GM10847 (cell line): ENCODE data around the gene NEIL3.

Experiments
- POLR2A ChIP-seq: IDR thresholded peaks from 2 replicates; pipeline ENCODE4 v1.6.1; 2011; ENCODE audit not compliant: insufficient read length; ENCODE audit errors: extremely low read depth

The NEIL3 gene

DNA sequence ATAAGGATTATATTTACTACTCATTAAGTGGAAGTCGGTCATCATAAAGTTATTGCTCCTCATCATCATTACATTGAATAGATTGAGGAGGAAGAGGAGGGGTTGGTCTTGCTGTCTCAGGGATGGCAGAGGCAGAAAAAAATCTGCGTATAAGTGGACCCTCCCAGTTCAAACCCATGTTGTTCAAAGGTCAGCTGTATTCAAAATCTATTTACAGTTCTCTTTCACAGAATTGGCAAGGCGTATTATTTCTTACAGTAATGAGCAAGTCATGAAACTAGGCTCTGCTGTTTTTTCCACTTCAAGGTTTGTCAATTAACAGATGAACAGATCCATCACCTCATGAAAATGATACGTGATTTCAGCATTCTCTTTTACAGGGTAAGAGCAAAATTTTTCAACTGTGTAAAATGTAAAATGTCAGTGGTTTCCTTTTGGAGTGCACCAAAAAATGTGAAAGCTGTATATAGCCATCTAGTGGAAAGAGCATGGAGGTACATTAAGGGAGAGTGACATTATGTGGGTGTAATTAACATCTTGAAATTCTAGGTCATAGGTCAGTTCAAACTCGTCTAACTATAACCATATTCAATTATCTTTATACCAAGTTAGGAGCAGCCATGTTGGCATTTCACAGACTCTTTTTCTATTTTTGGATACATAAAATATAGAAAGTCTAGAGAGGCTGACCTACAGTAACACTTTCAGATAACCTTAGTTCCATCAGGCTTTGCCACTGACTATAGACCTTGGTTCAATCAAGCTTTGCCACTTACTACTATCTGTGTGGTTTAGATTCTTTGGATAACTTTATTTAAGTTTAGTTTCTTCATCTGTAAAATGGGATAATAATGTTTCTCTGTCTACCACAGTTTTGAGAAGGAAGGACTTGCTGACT, 30.1 kb downstream of the NEIL3 start:
- TF ChIP-seq POLR2A, result no peak

DNA sequence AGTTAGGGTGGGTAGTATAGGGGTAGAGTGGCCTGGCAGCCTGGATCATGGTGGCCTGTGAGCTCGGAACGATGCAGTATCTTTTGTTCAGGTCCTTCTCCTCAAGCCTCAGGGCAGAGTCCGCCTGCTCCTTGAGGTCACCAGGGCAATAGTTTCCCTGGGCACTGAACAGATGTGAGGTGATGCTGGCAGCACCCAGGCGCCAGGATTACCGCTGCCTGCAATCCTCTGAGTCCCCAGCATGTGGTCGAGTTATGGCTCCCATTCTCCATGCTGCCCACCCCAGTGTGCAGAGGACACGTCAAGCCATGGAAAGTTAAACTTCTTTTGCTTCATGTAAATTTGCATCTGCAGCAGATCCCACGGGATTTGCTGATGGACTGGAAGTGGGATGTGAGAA, 38.7 kb downstream of the NEIL3 start:
- TF ChIP-seq POLR2A, result no peak

DNA sequence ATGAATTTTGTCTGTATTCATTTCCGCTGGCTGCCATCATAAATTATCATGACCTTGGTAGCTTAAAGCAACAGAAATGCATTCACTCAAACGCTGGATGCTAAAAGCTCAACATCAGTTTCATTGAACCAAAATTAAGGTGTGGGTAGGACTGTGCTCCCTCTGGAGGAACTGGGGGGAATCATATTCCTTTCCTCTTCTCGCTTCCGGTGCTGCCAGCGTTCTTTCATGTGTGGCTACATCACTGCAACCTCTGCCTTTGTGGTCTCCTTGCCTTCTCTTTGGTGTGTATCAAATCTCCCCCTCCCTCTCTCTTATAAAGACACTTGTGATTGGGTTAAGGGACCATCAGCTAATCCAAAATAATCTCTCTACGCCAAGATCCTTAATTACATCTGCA, 39.5 kb downstream of the NEIL3 start:
- TF ChIP-seq POLR2A, result no peak

DNA sequence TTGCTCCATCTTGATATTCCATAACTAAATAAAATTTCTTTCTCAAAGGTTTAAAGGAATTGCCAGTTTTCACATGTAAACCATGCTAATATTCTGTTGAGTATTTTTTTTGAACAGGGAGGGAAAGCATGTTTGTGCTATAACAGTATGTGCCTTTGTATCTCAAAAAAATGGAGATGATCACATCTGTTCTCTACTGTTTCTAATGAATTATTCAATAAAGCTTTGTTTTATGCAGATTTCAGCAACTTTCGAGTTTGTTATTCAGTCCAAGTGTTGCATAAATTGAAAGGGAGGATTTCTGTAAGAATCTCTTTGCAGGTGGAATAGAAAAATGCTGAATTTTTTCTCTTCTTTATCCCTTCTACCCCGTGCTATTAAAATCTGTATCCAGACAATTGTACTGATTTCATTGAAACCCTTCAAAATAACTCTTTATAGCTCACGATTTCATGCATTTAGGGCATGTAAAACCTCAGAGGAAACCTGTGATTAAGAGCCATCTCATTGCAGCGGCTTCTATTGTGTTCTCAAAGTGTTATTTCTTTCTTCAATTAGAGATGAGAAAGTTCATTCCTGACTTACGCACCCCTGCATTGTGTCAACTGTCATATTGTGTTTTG, 42.1 kb downstream of the NEIL3 start:
- no peak for TF ChIP-seq POLR2A

DNA sequence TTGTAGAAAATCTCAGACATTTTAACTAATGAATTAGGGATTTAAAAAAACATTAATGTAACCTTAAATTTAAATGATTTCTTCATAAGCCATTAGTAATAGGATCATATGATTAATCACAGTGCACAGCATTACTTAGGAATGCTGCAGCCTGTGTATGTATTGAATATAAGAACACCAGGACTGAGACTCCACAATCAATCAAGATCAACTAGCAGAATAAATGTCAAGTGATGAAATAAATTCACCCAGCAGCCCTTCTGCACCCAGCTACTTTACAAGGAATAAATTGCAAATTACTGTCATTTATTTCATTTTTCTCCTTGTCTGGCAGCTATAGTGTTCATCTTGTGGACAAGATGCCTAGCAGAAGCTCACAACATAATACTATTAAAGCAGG, 46.5 kb downstream of the NEIL3 start:
- no peak for TF ChIP-seq POLR2A

DNA sequence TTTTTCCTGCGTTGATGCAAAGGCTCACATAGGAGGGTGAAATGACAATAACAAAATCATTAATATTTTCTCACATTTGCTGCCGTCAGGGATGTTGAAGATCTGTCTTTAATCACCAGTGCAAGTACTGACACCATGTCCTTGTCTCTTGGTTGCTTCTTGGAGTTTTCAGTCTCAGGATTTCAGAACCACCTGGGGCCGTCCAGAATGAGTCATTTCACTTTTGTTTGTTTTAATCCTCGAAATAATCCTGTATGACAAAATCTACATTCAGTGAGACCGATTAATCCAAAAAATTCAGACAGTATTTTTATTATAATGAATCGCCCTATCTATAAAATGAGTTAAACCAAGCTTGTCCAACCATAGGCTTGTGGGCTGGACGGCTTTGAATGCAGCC, 47.2 kb downstream of the NEIL3 start:
- no peak for TF ChIP-seq POLR2A

DNA sequence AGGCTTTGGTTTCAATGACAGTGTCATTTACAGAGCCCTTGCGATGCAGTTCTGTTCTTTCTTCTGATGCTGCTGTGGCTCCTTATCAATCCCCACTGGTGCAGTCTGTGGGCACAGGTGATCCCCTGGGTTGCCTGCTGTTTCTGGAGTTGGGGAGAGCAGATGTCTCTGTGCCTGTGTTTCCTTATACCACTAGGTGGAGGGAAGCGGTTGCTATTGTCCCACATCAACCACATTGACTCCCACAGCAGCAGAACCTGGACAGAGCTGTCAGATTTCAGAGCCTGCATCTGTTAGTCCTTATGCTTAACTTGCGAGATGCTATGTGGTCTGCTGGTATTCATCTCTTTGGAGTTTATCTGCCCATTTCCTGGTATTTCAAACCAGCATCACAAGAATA, 57.7 kb downstream of the NEIL3 start:
- no peak for TF ChIP-seq POLR2A

DNA sequence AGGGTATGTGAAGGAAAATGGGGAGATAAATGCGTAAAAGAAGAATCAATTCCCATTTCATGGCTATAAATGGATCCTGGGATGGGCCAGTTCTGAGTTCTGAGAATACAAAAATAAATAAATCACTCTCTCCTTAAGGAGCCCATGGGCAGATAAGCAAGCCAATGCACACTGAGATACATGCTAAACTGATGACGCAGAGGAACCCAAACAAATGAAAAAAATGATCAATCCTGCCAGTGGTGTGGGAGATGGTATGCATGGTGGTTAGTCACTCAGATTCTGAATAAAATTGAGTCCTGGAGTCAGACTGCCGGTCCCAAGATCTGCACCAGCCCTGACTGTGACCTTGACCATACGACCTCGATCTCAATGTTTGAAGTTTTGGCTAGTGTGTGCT, 59.7 kb downstream of the NEIL3 start:
- no peak for TF ChIP-seq POLR2A

DNA sequence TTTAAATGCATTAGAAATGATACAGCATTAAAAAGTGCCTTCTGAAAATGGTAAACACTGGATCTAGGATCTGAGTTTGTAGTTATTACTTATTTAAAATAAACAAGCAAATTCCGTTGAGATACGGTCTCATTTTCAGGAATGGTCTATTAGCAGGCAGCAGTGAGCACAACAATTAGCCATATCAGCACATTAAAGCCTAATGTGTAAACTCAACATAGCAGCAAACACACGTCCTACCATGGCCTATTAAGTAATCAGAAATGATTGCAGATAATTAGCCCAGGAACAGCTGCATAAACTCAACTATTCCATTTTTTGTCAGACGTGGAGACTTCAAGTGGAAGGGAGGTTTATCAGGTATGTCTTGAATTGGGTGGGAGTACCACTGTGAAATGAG, 61.8 kb downstream of the NEIL3 start:
- no peak for TF ChIP-seq POLR2A

DNA sequence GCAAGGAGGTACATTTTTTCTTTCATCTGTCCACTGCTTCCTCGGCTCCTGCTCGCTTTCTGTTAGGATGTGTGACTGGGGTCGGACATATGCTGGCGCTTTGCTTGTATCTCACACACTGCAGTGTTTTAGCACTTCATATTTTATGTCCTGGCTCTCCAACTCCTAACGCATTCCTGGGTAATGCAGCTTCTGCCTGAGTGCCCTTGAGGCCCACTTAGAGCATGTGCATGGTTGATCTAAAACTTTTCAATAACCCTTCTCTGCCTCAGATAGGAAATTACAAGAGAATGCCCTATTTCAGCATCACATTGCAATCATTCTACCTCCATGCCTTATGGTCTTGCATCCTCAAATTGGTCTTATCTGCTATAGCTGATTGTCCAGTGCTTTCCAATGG, 65.3 kb downstream of the NEIL3 start:
- no peak for TF ChIP-seq POLR2A

DNA sequence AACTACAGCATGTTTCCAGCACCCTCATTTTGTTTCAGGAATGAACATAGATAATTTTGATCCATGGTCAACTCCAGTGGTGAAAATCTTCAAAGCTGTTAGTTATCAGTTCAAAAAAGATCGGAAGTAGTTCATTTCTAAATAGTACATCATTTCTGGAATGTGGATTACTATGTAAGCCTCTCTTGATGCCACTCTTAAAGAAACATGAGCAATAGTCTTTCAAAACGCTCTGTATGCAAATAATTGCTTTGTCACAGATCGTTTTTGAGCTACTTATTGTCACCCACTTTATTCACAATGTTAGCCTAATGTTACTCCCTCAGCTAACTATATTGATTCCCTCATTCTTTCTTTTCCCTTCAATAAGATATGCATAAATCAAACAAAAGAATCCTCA, 65.7 kb downstream of the NEIL3 start:
- no peak for TF ChIP-seq POLR2A

DNA sequence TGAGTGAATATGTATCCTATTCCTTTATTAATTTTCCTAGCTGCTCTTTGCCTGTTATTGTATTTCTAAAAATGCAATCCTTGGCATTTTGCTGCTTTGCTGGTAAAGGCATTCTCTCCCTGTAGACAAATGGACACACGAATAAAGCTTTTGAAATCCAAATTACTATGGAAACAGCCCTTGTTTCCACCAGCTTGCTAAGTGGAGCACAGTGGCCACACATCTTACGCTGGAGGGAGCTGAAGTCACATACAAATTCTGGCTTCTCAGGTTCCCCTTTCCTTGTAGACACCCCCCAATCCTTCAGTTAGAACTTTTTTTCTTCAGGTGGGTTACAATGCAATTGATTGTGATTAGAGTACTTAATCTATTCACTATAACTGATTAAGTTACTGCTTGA, 66.3 kb downstream of the NEIL3 start:
- TF ChIP-seq POLR2A, result no peak

DNA sequence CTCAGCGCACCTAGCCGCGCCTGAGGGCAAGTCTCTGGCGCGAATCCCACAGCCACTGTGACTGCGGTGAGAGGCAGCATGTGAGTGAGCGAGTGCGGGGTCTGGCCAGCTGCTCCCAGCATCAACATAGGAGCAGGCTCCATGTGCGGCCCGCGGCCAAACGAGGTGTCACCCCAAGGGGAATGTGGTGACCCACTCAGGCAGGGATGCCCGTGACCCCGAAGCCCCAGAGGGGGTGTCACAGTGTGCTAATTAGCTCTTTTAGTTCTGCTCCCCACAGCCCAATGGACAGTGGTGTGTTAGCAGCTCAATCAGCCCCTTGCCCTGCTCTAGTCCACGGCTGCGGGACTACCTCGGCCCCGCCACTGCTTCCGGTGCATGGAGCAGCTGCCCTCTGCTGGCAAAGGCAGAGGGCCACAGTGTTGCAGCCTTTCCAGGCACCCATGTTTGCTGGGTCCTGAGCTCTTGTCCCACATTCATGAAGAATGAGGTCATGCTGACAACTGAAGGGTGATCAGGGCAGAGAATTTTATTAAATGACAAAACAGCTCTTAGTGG, 71.1 kb downstream of the NEIL3 start:
- TF ChIP-seq POLR2A, result no peak

DNA sequence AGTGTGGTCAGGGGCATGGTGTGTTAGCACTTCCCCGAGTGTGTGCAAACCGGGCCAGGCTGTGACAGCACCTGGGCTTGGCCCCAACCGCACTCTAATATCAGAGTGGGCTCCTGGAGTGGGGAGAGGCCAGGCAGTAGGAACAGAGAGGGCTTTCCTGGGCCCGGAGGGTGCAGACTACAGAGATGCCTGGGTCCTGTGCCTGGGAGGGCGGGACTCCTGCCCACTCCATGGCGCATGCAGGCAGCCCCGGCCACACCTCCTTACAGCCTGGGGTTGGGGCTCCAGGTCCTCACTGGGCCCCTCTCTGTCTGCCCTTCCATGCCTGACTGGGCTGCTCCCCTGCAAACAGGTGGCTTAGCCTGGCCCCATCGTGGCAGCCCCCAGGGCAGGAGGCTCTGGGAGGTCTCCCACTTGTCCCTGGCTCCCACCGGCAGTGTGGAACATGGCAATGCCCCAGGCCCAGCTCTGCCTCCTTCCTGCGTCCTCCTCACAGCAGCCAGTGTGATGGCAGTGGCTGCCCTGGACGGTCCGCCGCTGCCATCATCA, 72.2 kb downstream of the NEIL3 start:
- TF ChIP-seq POLR2A, result no peak

DNA sequence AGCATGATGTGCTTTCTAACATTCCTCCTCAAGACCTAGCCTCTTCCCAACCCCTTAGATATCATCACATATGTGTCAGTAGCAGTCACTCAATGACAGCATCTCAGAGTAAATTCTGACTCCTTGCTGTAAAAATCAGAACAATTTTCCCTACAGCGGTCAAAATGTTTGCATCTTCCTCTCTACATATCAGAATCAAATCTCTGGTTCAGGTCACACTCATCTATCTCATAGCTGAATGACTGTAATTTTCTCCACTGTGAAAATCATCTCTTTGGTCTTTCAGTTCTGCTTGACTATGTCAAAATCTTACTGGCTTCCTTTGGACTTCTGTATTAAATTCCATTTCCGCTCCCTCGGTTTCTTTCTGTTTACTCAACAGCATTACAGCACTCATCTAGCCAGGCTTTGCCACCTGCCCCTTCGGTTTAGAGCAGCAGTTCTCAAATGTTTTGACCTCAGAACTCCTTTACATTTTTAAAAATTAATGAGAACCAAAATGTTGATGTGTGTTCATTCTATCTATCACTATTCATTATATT, 75.3 kb downstream of the NEIL3 start:
- TF ChIP-seq POLR2A, result no peak
